Measurements from ENCODE around the gene DNM3.

The DNM3 gene

GRCh38 chr1:171911506-171911905, 70.2 kb downstream of the DNM3 start:
- TF ChIP-seq CTCF (conservative IDR thresholded peaks at IDR 0.05; ENCODE audit: low read depth, low read length): no peak
- peak; percentile 13 for DNase-seq (ENCODE audit: low read depth)
- H3K4me3 ChIP-seq (ENCODE audit: low read depth, low read length): no peak overlapping the region

- no peak overlapping the region for H3K4me3 ChIP-seq (ENCODE audit: low read depth, low read length)
- DNase-seq (ENCODE audit: low read depth): no peak
- no peak for TF ChIP-seq CTCF (conservative IDR thresholded peaks at IDR 0.05; ENCODE audit: low read depth, low read length)
These were observed 71.3 kb downstream of the DNM3 start for GRCh38 chr1:171912509-171913175.

DNA sequence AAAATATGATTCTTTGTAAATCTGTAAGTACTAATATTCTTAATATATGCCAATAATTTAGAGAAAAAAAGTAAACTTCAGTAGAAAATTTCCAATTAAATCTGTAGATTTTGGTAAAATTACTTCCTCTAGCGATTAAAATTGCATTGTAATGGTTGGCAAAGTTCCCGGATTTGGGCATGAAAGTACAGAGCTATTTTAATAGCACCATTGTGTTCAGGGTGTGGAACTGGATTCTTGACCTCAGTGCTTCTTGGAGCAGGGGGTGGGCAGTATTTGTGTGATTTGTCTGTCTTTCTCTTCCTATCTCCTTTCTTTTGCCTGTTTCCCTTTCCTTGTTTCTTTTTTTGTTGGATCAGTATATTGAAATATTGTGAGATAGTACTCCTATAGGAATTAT, 72.1 kb downstream of the DNM3 start:
- no peak for DNase-seq (ENCODE audit: low read depth)
- TF ChIP-seq CTCF (conservative IDR thresholded peaks at IDR 0.05; ENCODE audit: low read depth, low read length): no peak
- no peak overlapping the region for H3K4me3 ChIP-seq (ENCODE audit: low read depth, low read length)

DNA sequence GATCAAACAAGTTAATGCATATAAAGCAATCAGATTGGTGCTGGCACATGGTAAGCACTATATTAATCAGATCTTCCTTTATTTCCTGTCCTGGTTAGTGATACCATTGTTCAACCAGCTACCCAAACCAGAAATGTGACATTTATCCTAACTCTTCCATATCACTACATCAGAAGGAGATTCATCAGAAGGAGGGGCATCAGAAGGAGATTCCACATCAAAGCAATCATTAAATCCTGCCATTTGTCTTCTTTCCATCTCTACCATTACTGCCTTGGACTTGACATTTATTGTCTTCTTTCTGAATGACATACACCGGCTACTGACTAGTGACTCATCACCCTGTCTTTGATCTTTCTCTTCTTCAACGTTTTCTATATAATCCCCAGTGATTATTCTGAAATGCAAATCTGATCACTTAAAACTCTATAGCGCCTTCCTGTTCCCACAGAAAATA, 75.0 kb downstream of the DNM3 start:
- TF ChIP-seq CTCF (conservative IDR thresholded peaks at IDR 0.05; ENCODE audit: low read depth, low read length): no peak
- no peak for DNase-seq (ENCODE audit: low read depth)

DNA sequence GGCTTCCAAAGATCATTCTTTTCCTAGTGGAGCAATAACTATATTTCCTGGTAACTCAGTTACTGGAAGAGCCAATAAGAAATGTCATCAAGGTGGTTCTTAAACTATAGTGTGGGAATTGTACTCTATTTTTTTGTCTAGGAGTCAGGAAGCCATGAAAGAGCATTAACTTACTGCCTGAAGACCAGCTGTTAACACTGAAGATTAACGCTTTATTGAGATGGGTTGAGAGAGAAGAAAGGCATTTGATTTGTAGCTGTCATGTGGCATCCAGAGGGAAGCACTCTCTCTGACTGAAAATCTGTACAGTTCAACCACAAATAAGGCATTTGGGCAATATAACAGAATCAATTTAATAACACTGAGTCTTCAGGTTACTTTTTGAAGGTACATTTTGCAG, 76.0 kb downstream of the DNM3 start:
- no peak for TF ChIP-seq CTCF (conservative IDR thresholded peaks at IDR 0.05; ENCODE audit: low read depth, low read length)
- no peak overlapping the region for H3K4me3 ChIP-seq (ENCODE audit: low read depth, low read length)
- DNase-seq (ENCODE audit: low read depth): no peak

More for the DNA sequence above, 75.0 kb downstream of the DNM3 start:
- no peak overlapping the region for H3K4me3 ChIP-seq (ENCODE audit: low read depth, low read length)

- H3K4me3 ChIP-seq (ENCODE audit: low read depth, low read length): no peak overlapping the region
- no peak for DNase-seq (ENCODE audit: low read depth)
- no peak for TF ChIP-seq CTCF (conservative IDR thresholded peaks at IDR 0.05; ENCODE audit: low read depth, low read length)
These were observed 78.9 kb downstream of the DNM3 start for GRCh38 chr1:171919891-171920887.

Measured in choroid plexus epithelial cell (primary cell).